Chondrocyte (in vitro differentiated cells): ENCODE results near the gene C1QC. TPM values are rescaled to one million over a fixed set of nuclear protein-coding genes. Genes with fewer than 3 reads are reported as not detected.

Experiments used
- DNase-seq: peaks from one replicate; pipeline ENCODE4 v3.0.0; 2021; ENCODE audit warnings: mixed read lengths, low spot score
- H3K27ac Mint-ChIP-seq: one replicate; pipeline ENCODE4 v1.8.0; 2021; ENCODE audit warnings: mild to moderate bottlenecking, moderate library complexity, mixed read lengths; ENCODE audit not compliant: unreplicated experiment
- H3K27me3 Mint-ChIP-seq: 2 replicates; pipeline ENCODE4 v1.8.0; 2021; ENCODE audit warnings: low read depth, mixed read lengths
- H3K36me3 Mint-ChIP-seq: 2 replicates; pipeline ENCODE4 v1.8.0; 2021; ENCODE audit warnings: low read depth, mixed read lengths
- H3K4me1 Mint-ChIP-seq: 2 replicates; pipeline ENCODE4 v1.8.0; 2021; ENCODE audit warnings: low read depth, mild to moderate bottlenecking, mixed read lengths
- H3K4me3 Mint-ChIP-seq: one replicate; pipeline ENCODE4 v1.8.0; 2021; ENCODE audit warnings: mild to moderate bottlenecking, moderate library complexity, mixed read lengths; ENCODE audit not compliant: unreplicated experiment
- H3K9me3 Mint-ChIP-seq: 2 replicates; pipeline ENCODE4 v1.8.0; 2021; ENCODE audit warnings: low read depth, mixed read lengths
- CTCF ChIP-seq: fragments of 200-600 bp; sonication (generic); IDR thresholded peaks from 2 replicates; pipeline ENCODE4 v1.5.0; 2021; ENCODE audit warnings: antibody characterized with exemption, mild to moderate bottlenecking, moderate library complexity
- total RNA-seq: library from RNA; stranded (reverse); gene quantifications from 3 replicates; pipeline ENCODE4 v1.2.1, GENCODE V29; 2021

The C1QC gene
- total RNA-seq, 1 donor from 2014 or later, result not detected

- Mint-ChIP-seq H3K4me1 (peaks cover 3% of the 10 kb centered on the region), H3K27me3 (peaks cover 31% of the 10 kb centered on the region), H3K4me3 (no peak overlapping the region), H3K36me3 (peaks cover 1% of the 10 kb centered on the region), H3K9me3 (no peaks in the 10 kb centered on the region), H3K27ac (no peak overlapping the region)
- DNase-seq, result no peak
- TF ChIP-seq CTCF, result no peak
These were observed 37.3 kb downstream of the C1QC start for GRCh38 chr1:22680726-22681125.

GRCh38 chr1:22681556-22682276, 38.3 kb downstream of the C1QC start:
- Mint-ChIP-seq H3K4me3 (no peak overlapping the region), H3K36me3 (peaks cover 1% of the 10 kb centered on the region), H3K4me1 (peaks cover 4% of the 10 kb centered on the region), H3K27me3 (peaks cover 35% of the 10 kb centered on the region), H3K27ac (no peak overlapping the region), H3K9me3 (no peaks in the 10 kb centered on the region)
- DNase-seq, result no peak
- TF ChIP-seq CTCF, result no peak

- H3K36me3 Mint-ChIP-seq, result peaks cover 1% of the 10 kb centered on the region
- H3K4me1 Mint-ChIP-seq, result peaks cover 4% of the 10 kb centered on the region
- no peaks in the 10 kb centered on the region for H3K9me3 Mint-ChIP-seq
- no peak for DNase-seq
- peaks cover 42% of the 10 kb centered on the region for H3K27me3 Mint-ChIP-seq
- no peak overlapping the region for H3K4me3 Mint-ChIP-seq
- H3K27ac Mint-ChIP-seq, result no peak overlapping the region
- TF ChIP-seq CTCF, result no peak
These were observed 40.1 kb downstream of the C1QC start for GRCh38 chr1:22683547-22683946.

GRCh38 chr1:22685591-22686059, 42.2 kb downstream of the C1QC start:
- no peak for DNase-seq
- H3K4me1 Mint-ChIP-seq, result peaks cover 4% of the 10 kb centered on the region
- peaks cover 40% of the 10 kb centered on the region for H3K27me3 Mint-ChIP-seq
- TF ChIP-seq CTCF, result no peak
- H3K27ac Mint-ChIP-seq, result no peak overlapping the region
- H3K4me3 Mint-ChIP-seq, result no peak overlapping the region
- no peaks in the 10 kb centered on the region for H3K9me3 Mint-ChIP-seq
- H3K36me3 Mint-ChIP-seq, result peaks cover 1% of the 10 kb centered on the region

- Mint-ChIP-seq H3K27ac (no peak overlapping the region), H3K4me3 (no peak overlapping the region), H3K36me3 (peaks cover 1% of the 10 kb centered on the region), H3K9me3 (no peaks in the 10 kb centered on the region), H3K27me3 (peaks cover 34% of the 10 kb centered on the region), H3K4me1 (peaks cover 4% of the 10 kb centered on the region)
- DNase-seq, result no peak
- TF ChIP-seq CTCF, result no peak
These were observed 43.8 kb downstream of the C1QC start for GRCh38 chr1:22687191-22687590.
